Coronary artery (tissue), 2 donors: Measurements from ENCODE around the gene SLIT3.

Experiments used
- DNase-seq: peaks from one replicate; pipeline ENCODE4 v3.0.0-alpha.2; 2017; ENCODE audit warnings: low spot score
- H3K27ac ChIP-seq, 2 donors: fragments of 200-600 bp; sonication (generic); one replicate each; pipeline ENCODE4 v1.5.1; 2016 to 2019
- H3K4me3 ChIP-seq: fragments of 200-600 bp; sonication (generic); 2 replicates; pipeline ENCODE4 v1.5.1; 2016; ENCODE audit warnings: mild to moderate bottlenecking, moderate library complexity
- CTCF ChIP-seq: fragments of 200-600 bp; sonication (generic); IDR thresholded peaks from one replicate; pipeline ENCODE4 v1.5.1; 2019; ENCODE audit warnings: antibody characterized with exemption

Gene SLIT3

GRCh38 chr5:168613996-168614395, 686.9 kb downstream of the SLIT3 start:
- TF ChIP-seq CTCF = no peak
- DNase-seq = no peak
- H3K4me3 ChIP-seq = no peak overlapping the region
- H3K27ac ChIP-seq = no peak overlapping the region

- H3K27ac ChIP-seq = no peak overlapping the region
- no peak for DNase-seq
- no peak for TF ChIP-seq CTCF
- no peak overlapping the region for H3K4me3 ChIP-seq
These were observed 687.5 kb downstream of the SLIT3 start for GRCh38 chr5:168613396-168613795.

- Histone ChIP-seq H3K27ac (no peak overlapping the region), H3K4me3 (no peak overlapping the region)
- no peak for TF ChIP-seq CTCF
- no peak for DNase-seq
These were observed 687.9 kb downstream of the SLIT3 start for GRCh38 chr5:168612996-168613395.

- H3K27ac ChIP-seq = no peak overlapping the region
These were observed 688.8 kb downstream of the SLIT3 start for GRCh38 chr5:168612123-168612522.

More at GRCh38 chr5:168612123-168612522, 688.8 kb downstream of the SLIT3 start:
- no peak overlapping the region for H3K4me3 ChIP-seq
- no peak for DNase-seq
- TF ChIP-seq CTCF = no peak
